DND-41 (cell line): Measurements from ENCODE around the gene CERS5.

Source experiments
- ATAC-seq: fragments of 200-7000 bp; cut with Tn5 transposase; 3 replicates; pipeline ENCODE4 v1.9.1; 2021; ENCODE audit warnings: low read depth; ENCODE audit not compliant: insufficient read depth
- DNase-seq: peaks from one replicate; pipeline ENCODE4 v3.0.0-alpha.2; 2020
- H2AFZ ChIP-seq: 2 replicates; pipeline ENCODE4 v1.6.0; 2012; ENCODE audit warnings: low read depth, low read length
- H3K27ac ChIP-seq: 2 replicates; pipeline ENCODE4 v1.5.1; 2012; ENCODE audit warnings: low read length, inconsistent platforms
- H3K27me3 ChIP-seq: fragments of 200-600 bp; sonication (generic); 2 replicates; pipeline ENCODE4 v1.6.0; 2012; ENCODE audit warnings: low read length, mild to moderate bottlenecking, inconsistent platforms; ENCODE audit not compliant: insufficient read depth, poor library complexity
- H3K36me3 ChIP-seq: 2 replicates; pipeline ENCODE4 v1.5.1; 2012; ENCODE audit warnings: low read length, inconsistent platforms; ENCODE audit not compliant: insufficient read depth
- H3K4me1 ChIP-seq: 2 replicates; pipeline ENCODE4 v1.5.1; 2012; ENCODE audit warnings: mild to moderate bottlenecking, low read length; ENCODE audit not compliant: insufficient read depth
- H3K4me2 ChIP-seq: 2 replicates; pipeline ENCODE4 v1.6.0; 2012; ENCODE audit warnings: mild to moderate bottlenecking, moderate library complexity, low read length, inconsistent platforms; ENCODE audit not compliant: insufficient read depth
- H3K4me3 ChIP-seq, 2 experiments: fragments of 200-600 bp in 1 of 2; shearing (Covaris generic) in 1 of 2; 2 replicates each; pipeline ENCODE4 v1.5.1; 2012 to 2016; ENCODE audit warnings: inconsistent platforms in 2 of 2, low read length in 2 of 2, mild to moderate bottlenecking in 2 of 2, low read depth in 1 of 2, moderate library complexity in 1 of 2
- H3K79me2 ChIP-seq: 2 replicates; pipeline ENCODE4 v1.6.0; 2012; ENCODE audit warnings: low read length, inconsistent platforms; ENCODE audit not compliant: insufficient read depth
- H3K9ac ChIP-seq: 2 replicates; pipeline ENCODE4 v1.6.0; 2012; ENCODE audit warnings: low read depth, mild to moderate bottlenecking, inconsistent platforms, low read length, moderate library complexity
- H3K9me3 ChIP-seq: 2 replicates; pipeline ENCODE4 v1.5.1; 2012; ENCODE audit warnings: low read length, moderate library complexity, mild to moderate bottlenecking, inconsistent platforms; ENCODE audit not compliant: insufficient read depth, severe bottlenecking
- H4K20me1 ChIP-seq: 2 replicates; pipeline ENCODE4 v1.6.0; 2012; ENCODE audit warnings: low read length; ENCODE audit not compliant: insufficient read depth
- CTCF ChIP-seq: IDR thresholded peaks from 2 replicates; pipeline ENCODE4 v1.5.1; 2012; ENCODE audit warnings: borderline replicate concordance, low read length, moderate library complexity, mild to moderate bottlenecking; ENCODE audit not compliant: poor library complexity, severe bottlenecking; ENCODE audit errors: extremely low read depth
- EZH2 ChIP-seq: IDR thresholded peaks from 3 replicates; pipeline ENCODE4 v1.6.1; 2012; ENCODE audit warnings: borderline replicate concordance, low read depth, mild to moderate bottlenecking, moderate library complexity, low read length, inconsistent platforms; ENCODE audit not compliant: severe bottlenecking

Gene CERS5

GRCh38 chr12:50164963-50165362, 2.2 kb downstream of the CERS5 start:
- H3K9ac ChIP-seq: 0 out of 2 replicates have a peak overlapping the region, but pooled peaks have one; percentile 9
- no peaks in the 10 kb centered on the region for H3K9me3 ChIP-seq
- no peak for ATAC-seq
- no peaks in the 10 kb centered on the region for H4K20me1 ChIP-seq
- no peak for TF ChIP-seq EZH2
- no peak for TF ChIP-seq CTCF
- no peaks in the 10 kb centered on the region; the same call in 1 of the 2 replicates for H3K36me3 ChIP-seq
- DNase-seq: no peak
- H3K4me2 ChIP-seq: peak overlapping the region; percentile 86
- no peak overlapping the region for H3K27ac ChIP-seq
- no peak overlapping the region for H3K4me3 ChIP-seq
- no peak overlapping the region for H2AFZ ChIP-seq
- H3K4me1 ChIP-seq: peaks cover 30% of the 10 kb centered on the region
- H3K79me2 ChIP-seq: peaks cover 67% of the 10 kb centered on the region
- no peaks in the 10 kb centered on the region for H3K27me3 ChIP-seq

GRCh38 chr12:50162230-50162629, 4.9 kb downstream of the CERS5 start:
- Histone ChIP-seq H2AFZ (no peak overlapping the region), H3K4me2 (no peak overlapping the region), H4K20me1 (peaks cover 9% of the 10 kb centered on the region; the same call in 1 of the 2 replicates), H3K27me3 (no peaks in the 10 kb centered on the region), H3K79me2 (peaks cover 88% of the 10 kb centered on the region), H3K9ac (no peak overlapping the region), H3K27ac (no peak overlapping the region), H3K9me3 (no peaks in the 10 kb centered on the region), H3K4me3 (no peak overlapping the region), H3K4me1 (peaks cover 19% of the 10 kb centered on the region), H3K36me3 (peaks cover 3% of the 10 kb centered on the region)
- TF ChIP-seq EZH2 (no peak), CTCF (no peak)
- ATAC-seq (no peak), DNase-seq (no peak)

GRCh38 chr12:50160643-50161042, 6.5 kb downstream of the CERS5 start:
- Histone ChIP-seq H3K4me2 (no peak overlapping the region), H2AFZ (no peak overlapping the region), H4K20me1 (peaks cover 9% of the 10 kb centered on the region; the same call in 1 of the 2 replicates), H3K27ac (no peak overlapping the region), H3K27me3 (no peaks in the 10 kb centered on the region), H3K9me3 (no peaks in the 10 kb centered on the region), H3K4me3 (no peak overlapping the region), H3K79me2 (peaks cover 84% of the 10 kb centered on the region), H3K36me3 (peaks cover 9% of the 10 kb centered on the region; the same call in 1 of the 2 replicates), H3K9ac (no peak overlapping the region), H3K4me1 (peaks cover 11% of the 10 kb centered on the region)
- DNase-seq (no peak), ATAC-seq (no peak)
- no peak for TF ChIP-seq EZH2
- no peak for TF ChIP-seq CTCF

- TF ChIP-seq EZH2 (no peak), CTCF (no peak)
- Histone ChIP-seq H3K36me3 (peaks cover 12% of the 10 kb centered on the region), H3K9me3 (no peaks in the 10 kb centered on the region), H3K4me3 (no peak overlapping the region), H2AFZ (no peak overlapping the region), H3K27ac (no peak overlapping the region), H3K4me1 (no peaks in the 10 kb centered on the region), H3K9ac (no peak overlapping the region), H3K27me3 (no peaks in the 10 kb centered on the region), H4K20me1 (peaks cover 9% of the 10 kb centered on the region; the same call in 1 of the 2 replicates), H3K79me2 (peaks cover 73% of the 10 kb centered on the region), H3K4me2 (no peak overlapping the region)
- DNase-seq (no peak), ATAC-seq (no peak)
Measured at GRCh38 chr12:50157259-50157658, 9.9 kb downstream of the CERS5 start.
